Hematopoietic multipotent progenitor cell treated with erythropoietin and hydrocortisone succinate and interleukin-3 and kit ligand, for 6 days (in vitro differentiated cells): ENCODE results near the gene MDH1.

Experiments
- DNase-seq: peaks from one replicate; pipeline ENCODE4 v3.0.0-alpha.2; 2015

The MDH1 gene

DNA sequence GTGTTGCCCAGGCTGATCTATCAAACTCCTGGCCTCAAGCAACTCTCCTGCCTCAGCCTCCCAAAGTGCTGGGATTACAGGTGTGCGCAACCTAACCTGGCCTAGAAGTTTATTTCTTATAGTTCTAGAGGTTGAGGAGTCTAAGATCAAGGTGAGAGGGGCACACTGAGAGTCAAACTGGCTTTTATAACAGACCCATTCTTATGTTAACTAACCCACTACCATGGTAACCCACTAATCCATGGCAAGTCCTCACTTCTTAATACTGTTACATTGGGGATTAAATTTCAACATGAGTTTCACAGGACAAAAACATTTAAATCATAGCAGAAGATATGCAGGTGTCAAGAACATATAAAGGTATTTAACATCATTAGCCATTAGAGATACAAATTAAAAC is 50.6 kb downstream of the MDH1 start:
- no peak for DNase-seq

GRCh38 chr2:63642946-63643345 is 54.2 kb downstream of the MDH1 start:
- DNase-seq = no peak

GRCh38 chr2:63643486-63643885 is 54.7 kb downstream of the MDH1 start:
- no peak for DNase-seq

DNA sequence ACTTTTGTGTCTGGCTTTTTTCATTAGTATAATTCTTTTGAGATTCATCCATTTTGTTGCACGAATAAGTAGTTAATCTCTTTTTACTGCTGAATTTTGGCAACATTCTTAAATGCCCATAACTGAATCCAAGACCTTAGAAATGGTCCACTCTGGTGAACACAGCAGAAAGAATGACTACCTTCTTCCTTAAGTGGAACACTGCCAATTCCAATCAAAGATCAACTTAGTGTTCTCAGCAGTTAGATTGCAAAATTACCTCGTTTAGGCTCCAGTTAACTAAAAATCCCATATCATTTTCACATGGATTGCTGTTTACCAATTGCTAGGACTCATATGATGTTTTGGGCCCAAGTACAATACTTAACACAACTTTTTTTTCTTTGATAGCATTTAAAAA is 59.9 kb downstream of the MDH1 start:
- DNase-seq = no peak

GRCh38 chr2:63649829-63650228 is 61.1 kb downstream of the MDH1 start:
- DNase-seq = no peak

DNA sequence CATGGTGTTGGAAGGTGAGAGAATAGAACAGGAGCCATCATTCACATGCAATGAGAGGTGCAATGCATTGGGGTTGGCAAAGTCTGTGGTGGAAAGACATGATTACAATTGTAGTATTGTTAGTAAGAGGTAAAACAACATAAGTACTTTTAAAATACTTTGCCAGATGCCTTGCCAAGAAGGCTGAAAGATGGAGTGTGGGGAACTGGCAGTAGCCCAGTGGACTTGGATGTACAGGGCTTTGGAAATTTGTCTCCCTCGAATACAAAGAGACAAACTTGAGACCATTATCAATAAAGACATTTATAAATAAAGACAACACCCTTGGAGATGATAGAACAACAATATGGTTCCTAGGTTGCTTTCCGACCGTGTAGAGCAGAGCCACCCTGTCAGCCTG is 62.0 kb downstream of the MDH1 start:
- DNase-seq = no peak

DNA sequence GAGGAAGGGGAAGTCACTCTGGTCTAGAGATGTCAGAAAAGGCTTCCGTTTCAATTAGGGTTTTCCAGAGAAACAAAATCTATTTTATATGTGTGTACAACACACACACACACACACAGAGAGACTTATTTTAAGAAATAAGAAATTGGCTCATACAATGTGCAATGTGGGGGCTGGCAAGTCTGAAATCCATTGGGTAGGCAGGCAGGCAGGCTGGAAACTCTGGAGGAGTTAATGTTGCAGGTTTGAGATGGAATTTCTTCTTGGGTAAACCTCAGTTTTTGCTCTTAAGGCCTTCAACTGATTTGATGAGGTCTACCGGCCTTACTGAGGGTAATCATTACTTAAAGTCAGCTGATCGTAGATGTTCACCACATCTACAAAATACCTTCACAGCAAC is 62.6 kb downstream of the MDH1 start:
- no peak for DNase-seq

- DNase-seq = no peak
Measured at GRCh38 chr2:63651861-63652651, 63.3 kb downstream of the MDH1 start.

DNA sequence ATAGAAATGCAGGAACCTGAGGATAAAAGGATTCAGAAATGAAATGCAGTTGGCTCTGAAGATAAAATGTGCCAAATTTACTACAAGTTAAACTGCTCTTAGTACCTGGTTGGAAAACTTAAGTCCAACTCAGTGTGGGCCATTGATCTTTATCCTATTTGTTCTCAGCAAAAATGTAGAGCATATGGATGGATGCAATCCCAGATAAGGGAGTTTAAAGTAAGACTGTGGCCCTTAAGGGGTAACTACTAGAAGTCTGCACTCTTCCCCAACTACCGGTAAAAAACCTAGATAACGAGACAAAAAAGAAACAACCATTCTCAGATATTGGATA is 63.9 kb downstream of the MDH1 start:
- no peak for DNase-seq

DNA sequence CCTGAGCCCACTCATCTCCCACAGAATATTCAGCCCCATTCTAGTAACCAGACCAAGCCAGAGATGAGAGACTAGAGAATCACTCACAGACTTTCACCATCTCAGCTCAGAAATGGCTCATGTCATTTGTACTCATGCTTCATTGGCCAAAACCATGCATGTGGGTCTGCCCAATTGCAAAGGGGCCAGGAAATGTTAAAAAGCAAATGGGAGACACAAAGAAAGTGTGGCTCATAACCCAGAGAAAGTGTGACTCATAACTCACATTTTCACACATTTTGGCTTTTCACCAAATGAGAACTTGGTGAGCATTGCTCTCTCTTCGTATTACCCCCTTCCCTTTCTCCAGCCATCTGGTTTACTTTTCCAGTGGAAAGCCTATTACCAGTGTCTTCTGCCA is 66.2 kb downstream of the MDH1 start:
- no peak for DNase-seq
